HCT116 (cell line): Measurements from ENCODE around the gene CEP55. TPM values are rescaled to one million over a fixed set of nuclear protein-coding genes. Genes with fewer than 3 reads are reported as not detected.

ENCODE experiments used
- ATAC-seq: fragments of 200-7000 bp; cut with Tn5 transposase; 2 replicates; pipeline ENCODE4 v1.9.1; 2020; ENCODE audit warnings: mild to moderate bottlenecking, moderate library complexity
- BruUV-seq: library from RNA; stranded (reverse); fragments of 400-500 nt; replicated peaks from 2 replicates; lab custom pipeline; 2021; lab: Mats Ljungman, UMichigan
- CTCF ChIA-PET: fragments of 300-600 bp; sonication (Branson Sonifier 250); formaldehyde crosslinking; loops from one replicate; lab custom pipeline; 2021; ENCODE audit warnings: antibody characterized with exemption; lab: Charles Lee
- POLR2A ChIA-PET: fragments of 300-600, 350-600 bp; sonication (Branson Sonifier 250); formaldehyde crosslinking; loops from one replicate; lab custom pipeline; 2021; ENCODE audit warnings: antibody characterized with exemption; lab: Charles Lee
- RAD21 ChIA-PET, 2 experiments: fragments of 300-600 bp; sonication (Branson Sonifier 250); formaldehyde crosslinking; loops; one replicate each; lab custom pipeline; 2023; ENCODE audit warnings: low total read pairs in 2 of 2; ENCODE audit not compliant: uncharacterized antibody in 2 of 2, unreplicated experiment in 2 of 2, low non-redundant PET in 1 of 2; lab: Charles Lee
- DNase-seq: peaks from one replicate; pipeline ENCODE4 v3.0.0-alpha.2; 2010; ENCODE audit warnings: low read depth, low spot score
- H2AFZ ChIP-seq: fragments of 200-600 bp; shearing (Covaris generic), sonication (generic); 2 replicates; pipeline ENCODE4 v1.6.1; 2017; ENCODE audit warnings: low read depth, mixed run types, mixed read lengths, antibody characterized with exemption, low read length; ENCODE audit not compliant: poor library complexity, severe bottlenecking
- H3K27ac ChIP-seq: 2 replicates; pipeline ENCODE4 v1.5.1; 2012; ENCODE audit warnings: low read depth, low read length
- H3K27me3 ChIP-seq: fragments of 200-600 bp; sonication (generic); 2 replicates; pipeline ENCODE4 v1.6.1; 2016; ENCODE audit warnings: mixed run types, low read length, mixed read lengths; ENCODE audit not compliant: insufficient read depth
- H3K36me3 ChIP-seq, 2 experiments: fragments of 200-500 bp in 1 of 2; fragments of 200-600 bp in 1 of 2; sonication (Bioruptor generic) in 1 of 2; sonication (generic) in 1 of 2; 2 replicates each; pipeline versions ENCODE4 v1.5.1 to v1.6.1; 2014 to 2016; ENCODE audit warnings: low read length in 2 of 2, inconsistent platforms in 1 of 2, mixed read lengths in 1 of 2, mixed run types in 1 of 2; ENCODE audit not compliant: insufficient read depth in 2 of 2, control insufficient read depth in 1 of 2
- H3K4me1 ChIP-seq, 2 experiments: fragments of 200-600 bp in 1 of 2; sonication (generic) in 1 of 2; 2 replicates each; pipeline versions ENCODE4 v1.5.1 to v1.6.1; 2012 to 2017; ENCODE audit warnings: low read length in 2 of 2, inconsistent platforms in 1 of 2, mild to moderate bottlenecking in 1 of 2, mixed read lengths in 1 of 2, mixed run types in 1 of 2, moderate library complexity in 1 of 2; ENCODE audit not compliant: insufficient read depth in 2 of 2, control insufficient read depth in 1 of 2
- H3K4me2 ChIP-seq: fragments of 200-600 bp; sonication (generic); 2 replicates; pipeline ENCODE4 v1.6.1; 2017; ENCODE audit warnings: mixed run types, low read length, mixed read lengths
- H3K4me3 ChIP-seq, 2 experiments: fragments of 200-600 bp in 1 of 2; sonication (generic) in 1 of 2; replicated peaks in 1 of 2; 2 replicates each; pipeline ENCODE4 v1.5.1; 2011 to 2016; ENCODE audit warnings: low read length in 2 of 2, control low read depth in 1 of 2, low read depth in 1 of 2, mild to moderate bottlenecking in 1 of 2, mixed read lengths in 1 of 2, mixed run types in 1 of 2
- H3K79me2 ChIP-seq: fragments of 200-600 bp; sonication (generic); 2 replicates; pipeline ENCODE4 v1.6.1; 2017; ENCODE audit warnings: mild to moderate bottlenecking, mixed run types, low read length, moderate library complexity, mixed read lengths; ENCODE audit not compliant: insufficient read depth
- H3K9ac ChIP-seq: fragments of 200-600 bp; sonication (generic); 2 replicates; pipeline ENCODE4 v1.6.1; 2016; ENCODE audit warnings: low read length, mixed read lengths
- H3K9me2 ChIP-seq: fragments of 200-600 bp; sonication (generic), shearing (Covaris generic); 2 replicates; pipeline ENCODE4 v1.6.1; 2017; ENCODE audit warnings: mixed run types, mild to moderate bottlenecking, moderate library complexity; ENCODE audit not compliant: insufficient read depth
- H3K9me3 ChIP-seq, 2 experiments: fragments of 200-500 bp in 1 of 2; fragments of 200-600 bp in 1 of 2; sonication (Bioruptor generic) in 1 of 2; sonication (generic) in 1 of 2; 2 replicates each; pipeline ENCODE4 v1.6.1; 2014 to 2017; ENCODE audit warnings: low read length in 2 of 2, mixed read lengths in 2 of 2, inconsistent platforms in 1 of 2, low read depth in 1 of 2, mild to moderate bottlenecking in 1 of 2, mixed run types in 1 of 2, moderate library complexity in 1 of 2; ENCODE audit not compliant: control insufficient read depth in 1 of 2, insufficient read depth in 1 of 2
- H4K20me1 ChIP-seq: fragments of 200-600 bp; sonication (generic), shearing (Covaris generic); 2 replicates; pipeline ENCODE4 v1.6.1; 2017; ENCODE audit warnings: mixed run types, mild to moderate bottlenecking, moderate library complexity; ENCODE audit not compliant: insufficient read depth
- ATF3 ChIP-seq: IDR thresholded peaks from 2 replicates; pipeline ENCODE4 v1.6.1; 2012
- CBX3 ChIP-seq: IDR thresholded peaks from 2 replicates; pipeline ENCODE4 v1.6.1; 2012; ENCODE audit warnings: low read depth
- EGR1 ChIP-seq: IDR thresholded peaks from 2 replicates; pipeline ENCODE4 v1.6.1; 2012; ENCODE audit warnings: low read depth
- ELF1 ChIP-seq: IDR thresholded peaks from 2 replicates; pipeline ENCODE4 v1.6.1; 2012; ENCODE audit warnings: low read depth, borderline replicate concordance
- EZH2 ChIP-seq: fragments of 200-600 bp; sonication (generic); IDR thresholded peaks from 2 replicates; pipeline ENCODE4 v1.6.1; 2017; ENCODE audit warnings: antibody characterized with exemption, mixed run types
- FOSL1 ChIP-seq: IDR thresholded peaks from 2 replicates; pipeline ENCODE4 v1.6.1; 2012; ENCODE audit warnings: low read depth
- JUND ChIP-seq: IDR thresholded peaks from 2 replicates; pipeline ENCODE4 v1.6.1; 2012
- POLR2A ChIP-seq: IDR thresholded peaks from 2 replicates; pipeline ENCODE4 v1.7.0; 2011; ENCODE audit warnings: borderline replicate concordance; ENCODE audit not compliant: insufficient read depth, insufficient read length; ENCODE audit errors: extremely low read depth
- POLR2AphosphoS5 ChIP-seq: IDR thresholded peaks from 2 replicates; pipeline ENCODE4 v1.6.1; 2011; ENCODE audit warnings: mild to moderate bottlenecking, low read depth, low read length, moderate library complexity
- RAD21 ChIP-seq: IDR thresholded peaks from 2 replicates; pipeline ENCODE4 v1.6.1; 2012; ENCODE audit warnings: low read depth, mild to moderate bottlenecking
- REST ChIP-seq: IDR thresholded peaks from 2 replicates; pipeline ENCODE4 v1.6.1; 2012; ENCODE audit warnings: low read depth
- SIN3A ChIP-seq: IDR thresholded peaks from 2 replicates; pipeline ENCODE4 v1.6.1; 2012; ENCODE audit warnings: low read depth
- SP1 ChIP-seq: IDR thresholded peaks from 2 replicates; pipeline ENCODE4 v1.6.1; 2012; ENCODE audit warnings: low read depth
- TCF7L2 ChIP-seq: IDR thresholded peaks from 2 replicates; pipeline ENCODE4 v1.7.0; 2011; ENCODE audit warnings: borderline replicate concordance, inconsistent platforms; ENCODE audit not compliant: insufficient read depth, insufficient read length; ENCODE audit errors: extremely low read depth
- YY1 ChIP-seq: IDR thresholded peaks from 2 replicates; pipeline ENCODE4 v1.6.1; 2011; ENCODE audit warnings: low read length, low read depth, moderate library complexity, mild to moderate bottlenecking; ENCODE audit not compliant: insufficient replicate concordance; ENCODE audit errors: extremely low read depth
- ZBTB33 ChIP-seq: IDR thresholded peaks from 2 replicates; pipeline ENCODE4 v1.6.1; 2011; ENCODE audit warnings: mild to moderate bottlenecking, low read length, moderate library complexity; ENCODE audit not compliant: insufficient replicate concordance; ENCODE audit errors: extremely low read depth
- ZFX ChIP-seq: fragments of 450-650 bp; IDR thresholded peaks from 2 replicates; pipeline ENCODE4 v1.6.1; 2017
- ZNF274 ChIP-seq: fragments of 200-500 bp; sonication (Bioruptor generic); IDR thresholded peaks from 2 replicates; pipeline ENCODE4 v1.6.1; 2014; ENCODE audit warnings: mild to moderate bottlenecking, low read depth, low read length, inconsistent platforms
- intact Hi-C: fragments of 100-400 bp; cut with micrococcal nuclease; formaldehyde crosslinking; loops from 2 replicates; pipeline ENCODE4 v1.10.0; 2022
- total RNA-seq: library from RNA; stranded (reverse); gene quantifications from one replicate; pipeline ENCODE4 v1.2.1, GENCODE V29; 2021; ENCODE audit not compliant: unreplicated experiment
- TF ChIP-seq, protein P1 (sequence below), 3 experiments: fragments of 200-600 bp in 1 of 3; sonication (generic) in 1 of 3; IDR thresholded peaks in 2 of 3; conservative IDR thresholded peaks in 1 of 3; 2 replicates each; pipeline ENCODE4 v1.5.1; 2012 to 2017; ENCODE audit warnings: low read depth in 2 of 3, low read length in 2 of 3, antibody characterized with exemption in 1 of 3, borderline replicate concordance in 1 of 3, control low read depth in 1 of 3, mild to moderate bottlenecking in 1 of 3, mixed read lengths in 1 of 3, mixed run types in 1 of 3, moderate library complexity in 1 of 3; ENCODE audit not compliant: insufficient read depth in 1 of 3

CEP55 gene
- total RNA-seq, 1 experiment from 2014 or later, result 63.7 TPM

- RAD21 ChIA-PET, result interaction anchor here (0.7 to 1.2 kb wide), 4 partner anchors 12 to 85 kb away, joined by 3 read pairs; partner anchors contain the start of gene MYOF (in 1 of the 2)
- Histone ChIP-seq H4K20me1 (no peaks in the 10 kb centered on the region), H3K9ac (peak overlapping the region; percentile 65)
- no peak for TF ChIP-seq POLR2AphosphoS5
- TF ChIP-seq FOSL1, result no peak
- no peak for TF ChIP-seq ELF1
- TF ChIP-seq TCF7L2, result no peak
- TF ChIP-seq ATF3, result no peak
- TF ChIP-seq ZFX, result no peak
- TF ChIP-seq SIN3A, result no peak
- no peak for TF ChIP-seq EGR1
- no peak for TF ChIP-seq YY1
- TF ChIP-seq, protein P1, sequence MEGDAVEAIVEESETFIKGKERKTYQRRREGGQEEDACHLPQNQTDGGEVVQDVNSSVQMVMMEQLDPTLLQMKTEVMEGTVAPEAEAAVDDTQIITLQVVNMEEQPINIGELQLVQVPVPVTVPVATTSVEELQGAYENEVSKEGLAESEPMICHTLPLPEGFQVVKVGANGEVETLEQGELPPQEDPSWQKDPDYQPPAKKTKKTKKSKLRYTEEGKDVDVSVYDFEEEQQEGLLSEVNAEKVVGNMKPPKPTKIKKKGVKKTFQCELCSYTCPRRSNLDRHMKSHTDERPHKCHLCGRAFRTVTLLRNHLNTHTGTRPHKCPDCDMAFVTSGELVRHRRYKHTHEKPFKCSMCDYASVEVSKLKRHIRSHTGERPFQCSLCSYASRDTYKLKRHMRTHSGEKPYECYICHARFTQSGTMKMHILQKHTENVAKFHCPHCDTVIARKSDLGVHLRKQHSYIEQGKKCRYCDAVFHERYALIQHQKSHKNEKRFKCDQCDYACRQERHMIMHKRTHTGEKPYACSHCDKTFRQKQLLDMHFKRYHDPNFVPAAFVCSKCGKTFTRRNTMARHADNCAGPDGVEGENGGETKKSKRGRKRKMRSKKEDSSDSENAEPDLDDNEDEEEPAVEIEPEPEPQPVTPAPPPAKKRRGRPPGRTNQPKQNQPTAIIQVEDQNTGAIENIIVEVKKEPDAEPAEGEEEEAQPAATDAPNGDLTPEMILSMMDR (IDR thresholded peaks at IDR 0.05 in 2 of 3, conservative IDR thresholded peaks at IDR 0.05 in 1 of 3; ENCODE audit: borderline replicate concordance in 1 of 3, insufficient read depth in 1 of 3, low read depth in 2 of 3, low read length in 2 of 3), result no peak
- TF ChIP-seq JUND, result no peak
- TF ChIP-seq REST, result no peak
- TF ChIP-seq POLR2A, result no peak
- no peak for TF ChIP-seq ZBTB33
- no peak for TF ChIP-seq SP1
- TF ChIP-seq EZH2, result no peak
- TF ChIP-seq ZNF274, result no peak
- no peak for TF ChIP-seq RAD21
- no peak for TF ChIP-seq CBX3
- TF ChIP-seq, all 23 proteins: peak for 0
- H3K4me2 ChIP-seq, result peak overlapping the region; percentile 76
- no peak overlapping the region for H2AFZ ChIP-seq
- peaks cover 0 to 24% of the 10 kb centered on the region in 2 experiments; a peak in 2 of 4 replicates for H3K36me3 ChIP-seq
- DNase-seq, result no peak
- no peak for ATAC-seq
- peaks cover 98% of the 10 kb centered on the region for H3K79me2 ChIP-seq
- CTCF ChIA-PET, result interaction anchor here (1.9 to 2.6 kb wide), 2 partner anchors 21 to 85 kb away, joined by 6 to 13 read pairs; partner anchors contain the start of gene MYOF
- H3K27me3 ChIP-seq, result no peaks in the 10 kb centered on the region
- H3K4me1 ChIP-seq, result peaks cover 90 to 97% of the 10 kb centered on the region in 2 experiments
- peak overlapping the region; percentile 98 for H3K27ac ChIP-seq
- BruUV-seq, result no TSS peak
- POLR2A ChIA-PET, result interaction anchor here (0.9 to 3.2 kb wide), 10 partner anchors 10 to 81 kb away, joined by 3 to 19 read pairs (median 5); partner anchors contain the start of gene MYOF
- H3K4me3 ChIP-seq, result no peak overlapping the region
- H3K9me2 ChIP-seq, result no peaks in the 10 kb centered on the region
- H3K9me3 ChIP-seq, result no peaks in the 10 kb centered on the region
- intact Hi-C loops, result no loop called here
Measured at GRCh38 chr10:93461109-93461806, 35.2 kb upstream of the CEP55 start.
